Mononuclear cell (primary cell): Measurements from ENCODE around the gene MANBA. TPM values are rescaled to one million over a fixed set of nuclear protein-coding genes. Genes with fewer than 3 reads are reported as not detected.
A peak's percentile ranks its signal among the peaks of the same experiment; 100 is the strongest.

Source experiments
- H3K27me3 ChIP-seq: 2 replicates; pipeline ENCODE4 v1.6.0; 2011; ENCODE audit warnings: low read length, control low read depth; ENCODE audit not compliant: insufficient read depth
- H3K4me1 ChIP-seq: 2 replicates; pipeline ENCODE4 v1.5.1; 2011; ENCODE audit warnings: mild to moderate bottlenecking, low read length, control low read depth; ENCODE audit not compliant: insufficient read depth
- H3K4me3 ChIP-seq: 2 replicates; pipeline ENCODE4 v1.5.1; 2011; ENCODE audit warnings: mild to moderate bottlenecking, low read length, moderate library complexity
- H3K9me3 ChIP-seq: 2 replicates; pipeline ENCODE4 v1.5.1; 2011; ENCODE audit warnings: low read depth, mild to moderate bottlenecking, control low read depth, low read length
- total RNA-seq: library from RNA; depleted of rRNA; stranded (reverse); fragments of >200 nt; gene quantifications from one replicate; pipeline ENCODE4 v1.2.3, GENCODE V29; 2012

Gene MANBA
- total RNA-seq, 1 donor: 82.6 TPM

- H3K27me3 ChIP-seq: no peaks in the 10 kb centered on the region
- peaks cover 17% of the 10 kb centered on the region for H3K4me1 ChIP-seq
- H3K9me3 ChIP-seq: no peaks in the 10 kb centered on the region
- no peak overlapping the region for H3K4me3 ChIP-seq
Observed at GRCh38 chr4:102780476-102781144, 19.8 kb upstream of the MANBA start.

- H3K27me3 ChIP-seq: no peaks in the 10 kb centered on the region
- peaks cover 17% of the 10 kb centered on the region for H3K4me1 ChIP-seq
- H3K4me3 ChIP-seq: no peak overlapping the region
- H3K9me3 ChIP-seq: no peaks in the 10 kb centered on the region
Observed at GRCh38 chr4:102779204-102779603, 18.4 kb upstream of the MANBA start.

- Histone ChIP-seq H3K4me3 (no peak overlapping the region), H3K4me1 (peaks cover 17% of the 10 kb centered on the region), H3K27me3 (no peaks in the 10 kb centered on the region), H3K9me3 (no peaks in the 10 kb centered on the region)
Observed at GRCh38 chr4:102778720-102779119, 18.0 kb upstream of the MANBA start.

- H3K4me3 ChIP-seq: no peak overlapping the region
- H3K9me3 ChIP-seq: no peaks in the 10 kb centered on the region
Observed at GRCh38 chr4:102775805-102776204, 15.0 kb upstream of the MANBA start.

GRCh38 chr4:102774254-102774653 is 13.5 kb upstream of the MANBA start:
- no peak overlapping the region for H3K4me3 ChIP-seq
- H3K9me3 ChIP-seq: no peaks in the 10 kb centered on the region
- H3K27me3 ChIP-seq: no peaks in the 10 kb centered on the region
- peaks cover 3% of the 10 kb centered on the region for H3K4me1 ChIP-seq

More at GRCh38 chr4:102775805-102776204, 15.0 kb upstream of the MANBA start:
- H3K4me1 ChIP-seq: peaks cover 17% of the 10 kb centered on the region
- no peaks in the 10 kb centered on the region for H3K27me3 ChIP-seq

- Histone ChIP-seq H3K4me3 (no peak overlapping the region), H3K4me1 (no peaks in the 10 kb centered on the region), H3K9me3 (no peaks in the 10 kb centered on the region), H3K27me3 (no peaks in the 10 kb centered on the region)
Observed at GRCh38 chr4:102772738-102773340, 12.1 kb upstream of the MANBA start.

- H3K9me3 ChIP-seq: no peaks in the 10 kb centered on the region
- H3K4me1 ChIP-seq: peaks cover 13% of the 10 kb centered on the region
- H3K4me3 ChIP-seq: no peak overlapping the region
- no peaks in the 10 kb centered on the region for H3K27me3 ChIP-seq
Observed at GRCh38 chr4:102764901-102765300, 4.1 kb upstream of the MANBA start.

GRCh38 chr4:102761906-102762305 is 1.1 kb upstream of the MANBA start:
- no peaks in the 10 kb centered on the region for H3K9me3 ChIP-seq
- peaks cover 40% of the 10 kb centered on the region for H3K4me1 ChIP-seq
- H3K4me3 ChIP-seq: no peak overlapping the region
- H3K27me3 ChIP-seq: no peaks in the 10 kb centered on the region

GRCh38 chr4:102761296-102761701 is 531 bp upstream of the MANBA start:
- peaks cover 43% of the 10 kb centered on the region for H3K4me1 ChIP-seq
- H3K4me3 ChIP-seq: peak overlapping the region; percentile 74
- H3K27me3 ChIP-seq: no peaks in the 10 kb centered on the region
- H3K9me3 ChIP-seq: no peaks in the 10 kb centered on the region

GRCh38 chr4:102759831-102760644 is 730 bp downstream of the MANBA start:
- peaks cover 43% of the 10 kb centered on the region for H3K4me1 ChIP-seq

GRCh38 chr4:102758241-102759160 is 2.3 kb downstream of the MANBA start:
- Histone ChIP-seq H3K27me3 (no peaks in the 10 kb centered on the region), H3K4me3 (no peak overlapping the region), H3K4me1 (peaks cover 43% of the 10 kb centered on the region), H3K9me3 (no peaks in the 10 kb centered on the region)

More at GRCh38 chr4:102759831-102760644, 730 bp downstream of the MANBA start:
- H3K4me3 ChIP-seq: peak overlapping the region; percentile 74
- no peaks in the 10 kb centered on the region for H3K27me3 ChIP-seq
- H3K9me3 ChIP-seq: no peaks in the 10 kb centered on the region

GRCh38 chr4:102757681-102758080 is 3.1 kb downstream of the MANBA start:
- Histone ChIP-seq H3K9me3 (no peaks in the 10 kb centered on the region), H3K4me3 (no peak overlapping the region), H3K27me3 (no peaks in the 10 kb centered on the region), H3K4me1 (peaks cover 43% of the 10 kb centered on the region)

- H3K4me1 ChIP-seq: peaks cover 30% of the 10 kb centered on the region
- H3K4me3 ChIP-seq: no peak overlapping the region
- H3K27me3 ChIP-seq: no peaks in the 10 kb centered on the region
Observed at GRCh38 chr4:102754044-102754443, 6.7 kb downstream of the MANBA start.

GRCh38 chr4:102751941-102752340 is 8.8 kb downstream of the MANBA start:
- no peaks in the 10 kb centered on the region for H3K27me3 ChIP-seq
- peaks cover 11% of the 10 kb centered on the region for H3K4me1 ChIP-seq
- H3K9me3 ChIP-seq: no peaks in the 10 kb centered on the region
- no peak overlapping the region for H3K4me3 ChIP-seq

More at GRCh38 chr4:102754044-102754443, 6.7 kb downstream of the MANBA start:
- H3K9me3 ChIP-seq: no peaks in the 10 kb centered on the region
